ENCODE results near the gene WDR7.

Gene WDR7

DNA sequence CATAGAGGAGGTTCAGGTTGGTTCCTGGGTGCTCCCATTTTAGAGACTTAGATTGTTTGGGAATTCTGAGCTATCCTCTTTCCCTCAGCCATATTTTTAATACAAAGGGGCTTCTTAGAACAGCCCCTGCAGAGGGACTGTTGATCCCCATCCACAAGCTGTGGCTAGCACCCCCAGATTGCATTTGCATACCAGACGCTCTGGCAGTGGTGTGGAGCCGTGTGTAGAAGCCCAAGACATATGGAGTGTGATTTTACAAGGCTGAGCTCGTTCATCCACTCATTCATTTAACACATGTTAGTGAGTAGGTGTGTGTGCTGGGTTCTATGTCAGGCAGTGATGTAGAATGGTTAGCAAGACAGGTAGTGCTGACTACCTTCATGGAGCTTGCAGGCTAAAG is 329.0 kb downstream of the WDR7 start:
- H3K27ac ChIP-seq (ENCODE audit: poor library complexity, severe bottlenecking): no peak overlapping the region
- no peaks in the 10 kb centered on the region for H3K4me1 ChIP-seq (ENCODE audit: insufficient read depth, poor library complexity, severe bottlenecking)
- no peaks in the 10 kb centered on the region for H3K27me3 ChIP-seq (ENCODE audit: insufficient read depth, poor library complexity, severe bottlenecking)
- no peak for DNase-seq (ENCODE audit: low spot score)
- H3K9me3 ChIP-seq (ENCODE audit: severe bottlenecking): no peaks in the 10 kb centered on the region
- ATAC-seq (ENCODE audit: low read depth): no peak
- no peaks in the 10 kb centered on the region for H3K36me3 ChIP-seq (ENCODE audit: low read depth)
- H3K4me3 ChIP-seq (ENCODE audit: severe bottlenecking): no peak overlapping the region
- no peak for TF ChIP-seq CTCF (IDR thresholded peaks at IDR 0.05; ENCODE audit: poor library complexity, severe bottlenecking)

GRCh38 chr18:56982766-56983165 is 331.6 kb downstream of the WDR7 start:
- Histone ChIP-seq H3K9me3 (ENCODE audit: severe bottlenecking) (no peaks in the 10 kb centered on the region), H3K4me3 (ENCODE audit: severe bottlenecking) (no peak overlapping the region), H3K36me3 (ENCODE audit: low read depth) (no peaks in the 10 kb centered on the region), H3K27me3 (ENCODE audit: insufficient read depth, poor library complexity, severe bottlenecking) (no peaks in the 10 kb centered on the region), H3K27ac (ENCODE audit: poor library complexity, severe bottlenecking) (no peak overlapping the region), H3K4me1 (ENCODE audit: insufficient read depth, poor library complexity, severe bottlenecking) (no peaks in the 10 kb centered on the region)
- DNase-seq (ENCODE audit: low spot score) (no peak), ATAC-seq (ENCODE audit: low read depth) (no peak)
- no peak for TF ChIP-seq CTCF (IDR thresholded peaks at IDR 0.05; ENCODE audit: poor library complexity, severe bottlenecking)

DNA sequence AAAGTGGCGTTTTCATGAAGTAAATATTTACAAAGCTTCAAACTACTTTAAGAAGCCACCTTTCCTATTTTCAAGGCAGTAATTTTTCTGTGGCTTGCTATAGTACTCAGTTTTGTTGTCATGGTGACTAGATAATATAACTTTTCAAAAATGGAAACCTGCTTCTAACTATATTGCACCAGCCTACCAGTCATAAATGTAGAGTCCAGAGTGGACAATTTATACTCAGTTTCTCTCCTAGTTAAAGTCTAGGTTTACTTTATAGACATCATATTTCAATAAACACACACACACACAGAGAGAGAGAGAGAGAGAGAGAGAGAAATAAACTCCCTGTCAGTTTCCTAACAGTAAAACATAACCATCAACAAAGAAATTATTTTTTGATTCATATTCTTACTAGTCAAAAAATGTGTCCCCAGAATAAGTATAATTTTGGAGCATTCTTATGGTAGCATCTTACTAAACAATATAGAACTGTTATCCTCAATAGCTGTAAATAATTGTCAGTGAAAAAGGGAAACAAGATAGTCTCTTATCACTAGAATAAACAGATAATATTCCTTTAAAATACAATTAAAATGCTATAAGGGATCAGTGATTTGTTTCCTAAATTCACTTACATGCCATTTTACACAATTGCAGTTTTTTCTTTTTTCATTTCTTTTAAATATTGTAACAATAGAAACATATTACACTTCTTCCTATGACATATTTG is 332.3 kb downstream of the WDR7 start:
- no peak for TF ChIP-seq CTCF (IDR thresholded peaks at IDR 0.05; ENCODE audit: poor library complexity, severe bottlenecking)
- ATAC-seq (ENCODE audit: low read depth) (no peak), DNase-seq (ENCODE audit: low spot score) (no peak)
- Histone ChIP-seq H3K9me3 (ENCODE audit: severe bottlenecking) (no peaks in the 10 kb centered on the region), H3K4me3 (ENCODE audit: severe bottlenecking) (no peak overlapping the region), H3K27me3 (ENCODE audit: insufficient read depth, poor library complexity, severe bottlenecking) (no peaks in the 10 kb centered on the region), H3K4me1 (ENCODE audit: insufficient read depth, poor library complexity, severe bottlenecking) (no peaks in the 10 kb centered on the region), H3K27ac (ENCODE audit: poor library complexity, severe bottlenecking) (no peak overlapping the region), H3K36me3 (ENCODE audit: low read depth) (no peaks in the 10 kb centered on the region)

- H3K27me3 ChIP-seq (ENCODE audit: insufficient read depth, poor library complexity, severe bottlenecking): no peaks in the 10 kb centered on the region
- no peaks in the 10 kb centered on the region for H3K4me1 ChIP-seq (ENCODE audit: insufficient read depth, poor library complexity, severe bottlenecking)
- no peak overlapping the region for H3K27ac ChIP-seq (ENCODE audit: poor library complexity, severe bottlenecking)
- H3K9me3 ChIP-seq (ENCODE audit: severe bottlenecking): no peaks in the 10 kb centered on the region
- DNase-seq (ENCODE audit: low spot score) (no peak), ATAC-seq (ENCODE audit: low read depth) (no peak)
- no peak overlapping the region for H3K4me3 ChIP-seq (ENCODE audit: severe bottlenecking)
- TF ChIP-seq CTCF (IDR thresholded peaks at IDR 0.05; ENCODE audit: poor library complexity, severe bottlenecking): no peak
- no peaks in the 10 kb centered on the region for H3K36me3 ChIP-seq (ENCODE audit: low read depth)
Measured at GRCh38 chr18:56984731-56985130, 333.6 kb downstream of the WDR7 start.

DNA sequence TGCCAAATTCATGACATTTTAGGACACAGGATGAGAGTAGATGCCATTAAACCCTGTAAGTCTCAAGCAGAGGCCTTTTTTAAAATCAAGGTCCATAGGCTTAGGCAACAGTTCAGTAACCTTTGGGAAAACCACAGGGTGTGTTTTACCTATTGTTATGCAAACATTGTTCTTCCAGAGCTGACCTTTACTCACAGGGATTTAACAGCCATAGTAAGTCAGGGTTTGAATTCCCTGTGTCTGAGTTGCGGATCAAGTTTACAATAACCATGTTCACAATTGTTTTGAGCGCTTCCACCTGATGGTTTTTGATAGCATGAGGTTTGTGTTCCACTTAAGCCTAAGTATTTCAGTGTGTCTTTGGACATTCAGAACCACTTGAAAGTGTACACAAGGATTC is 335.7 kb downstream of the WDR7 start:
- no peak for TF ChIP-seq CTCF (IDR thresholded peaks at IDR 0.05; ENCODE audit: poor library complexity, severe bottlenecking)
- ATAC-seq (ENCODE audit: low read depth): no peak
- no peak overlapping the region for H3K27ac ChIP-seq (ENCODE audit: poor library complexity, severe bottlenecking)

More for the DNA sequence above, 335.7 kb downstream of the WDR7 start:
- Histone ChIP-seq H3K27me3 (ENCODE audit: insufficient read depth, poor library complexity, severe bottlenecking) (no peaks in the 10 kb centered on the region), H3K4me3 (ENCODE audit: severe bottlenecking) (no peak overlapping the region), H3K36me3 (ENCODE audit: low read depth) (no peaks in the 10 kb centered on the region), H3K9me3 (ENCODE audit: severe bottlenecking) (no peaks in the 10 kb centered on the region), H3K4me1 (ENCODE audit: insufficient read depth, poor library complexity, severe bottlenecking) (no peaks in the 10 kb centered on the region)
- no peak for DNase-seq (ENCODE audit: low spot score)
